Suprapubic skin (tissue), 4 donors: ENCODE measurements around the gene FKBP3. TPM values are rescaled to one million over a fixed set of nuclear protein-coding genes. Genes with fewer than 3 reads are reported as not detected.

Experiments used
- DNase-seq, 2 donors: peaks; one replicate each; pipeline ENCODE4 v3.0.0-alpha.2; 2019; ENCODE audit warnings: low spot score in 2 of 2
- H3K27ac ChIP-seq: fragments of 200-600 bp; sonication (generic); one replicate; pipeline ENCODE4 v1.5.1; 2019
- H3K27me3 ChIP-seq: fragments of 200-600 bp; sonication (generic); one replicate; pipeline ENCODE4 v1.5.1; 2019
- H3K36me3 ChIP-seq: fragments of 200-600 bp; sonication (generic); one replicate; pipeline ENCODE4 v1.5.1; 2019
- H3K4me1 ChIP-seq: fragments of 200-600 bp; sonication (generic); one replicate; pipeline ENCODE4 v1.5.1; 2019
- H3K4me3 ChIP-seq: fragments of 200-600 bp; sonication (generic); one replicate; pipeline ENCODE4 v1.5.1; 2019; ENCODE audit warnings: mild to moderate bottlenecking
- H3K9me3 ChIP-seq: fragments of 200-600 bp; sonication (generic); one replicate; pipeline ENCODE4 v1.5.1; 2019
- CTCF ChIP-seq, 2 donors: fragments of 200-600 bp in 1 of 2; fragments of 450-650 bp in 1 of 2; sonication (generic) in 1 of 2; IDR thresholded peaks; one replicate each; pipeline ENCODE4 v1.5.1; 2016 to 2019; ENCODE audit warnings: antibody characterized with exemption in 2 of 2, mild to moderate bottlenecking in 1 of 2, moderate library complexity in 1 of 2
- EP300 ChIP-seq: sonication (generic); formaldehyde crosslinking; IDR thresholded peaks from one replicate; pipeline ENCODE4 v1.6.1; 2017; ENCODE audit warnings: antibody characterized with exemption
- POLR2A ChIP-seq, 2 donors: fragments of 450-650 bp; IDR thresholded peaks; one replicate each; pipeline ENCODE4 v1.6.1; 2017; ENCODE audit warnings: antibody characterized with exemption in 2 of 2, mild to moderate bottlenecking in 2 of 2, moderate library complexity in 2 of 2
- POLR2AphosphoS5 ChIP-seq, 3 donors: sonication (generic); formaldehyde crosslinking; IDR thresholded peaks; one replicate each; pipeline ENCODE4 v1.6.1; 2017; ENCODE audit warnings: antibody characterized with exemption in 3 of 3
- WGBS: methylation state at CpG from one replicate; pipeline ENCODE4 v1.1.5; 2018; 5-methylcytosine and 5-hydroxymethylcytosine counted together
- total RNA-seq, 4 donors: library from RNA; depleted of rRNA; stranded (reverse); fragments of >200 nt; gene quantifications; one replicate each; pipeline ENCODE4 v1.1.0, GENCODE V29; 2016

FKBP3 gene
- total RNA-seq, 4 donors from 2014 or later, result 19.4 to 47.1 (median 22.0) TPM

- H3K9me3 ChIP-seq, result no peaks in the 10 kb centered on the region
- H3K36me3 ChIP-seq, result no peaks in the 10 kb centered on the region
- peaks cover 22% of the 10 kb centered on the region for H3K4me1 ChIP-seq
- no peak overlapping the region for H3K4me3 ChIP-seq
- TF ChIP-seq POLR2A (IDR thresholded peaks at IDR 0.05) (no peak), CTCF (IDR thresholded peaks at IDR 0.05) (no peak), POLR2AphosphoS5 (IDR thresholded peaks at IDR 0.05) (no peak), EP300 (no peak)
- H3K27ac ChIP-seq, result no peak overlapping the region
- 98% methylated on average over 6 of the region's 6 CpGs for WGBS
- H3K27me3 ChIP-seq, result no peaks in the 10 kb centered on the region
- no peak for DNase-seq
Measured at GRCh38 chr14:45140661-45141187, 6.4 kb upstream of the FKBP3 start.

- Histone ChIP-seq H3K4me1 (peaks cover 45% of the 10 kb centered on the region), H3K27me3 (no peaks in the 10 kb centered on the region), H3K27ac (peak overlapping the region; percentile 81), H3K4me3 (peak overlapping the region; percentile 91), H3K9me3 (no peaks in the 10 kb centered on the region), H3K36me3 (no peaks in the 10 kb centered on the region)
- TF ChIP-seq CTCF (IDR thresholded peaks at IDR 0.05) (no peak), EP300 (no peak), POLR2AphosphoS5 (IDR thresholded peaks at IDR 0.05) (no peak), POLR2A (IDR thresholded peaks at IDR 0.05) (no peak)
- DNase-seq, result no peak
- 0% methylated on average over 3 of the region's 7 CpGs for WGBS
Measured at GRCh38 chr14:45136399-45136798, 2.1 kb upstream of the FKBP3 start.

- Histone ChIP-seq H3K4me1 (peaks cover 45% of the 10 kb centered on the region), H3K27ac (peak within 1 kb of the TSS; percentile 81), H3K36me3 (no peaks in the 10 kb centered on the region), H3K9me3 (no peaks in the 10 kb centered on the region), H3K27me3 (no peaks in the 10 kb centered on the region), H3K4me3 (peak within 1 kb of the TSS; percentile 91)
- DNase-seq, result peak; percentile 96 to 97
- TF ChIP-seq EP300, result no peak
- peak in 2 of 3 donors; percentile 65 to 80 for TF ChIP-seq POLR2AphosphoS5 (IDR thresholded peaks at IDR 0.05)
- TF ChIP-seq CTCF (IDR thresholded peaks at IDR 0.05), result no peak
- WGBS, result 0% methylated on average over 31 of the region's 48 CpGs
Measured at GRCh38 chr14:45135659-45136395, 1.5 kb upstream of the FKBP3 start, which contains the start of gene FANCM. TSS of gene FANCM (plus strand) at chr14:45135930. CDS start at chr14:45136032, 102 bp downstream.

- Histone ChIP-seq H3K27ac (peak overlapping the region; percentile 81), H3K4me3 (peak overlapping the region; percentile 91), H3K27me3 (no peaks in the 10 kb centered on the region), H3K4me1 (peaks cover 45% of the 10 kb centered on the region), H3K9me3 (no peaks in the 10 kb centered on the region), H3K36me3 (no peaks in the 10 kb centered on the region)
- TF ChIP-seq CTCF (IDR thresholded peaks at IDR 0.05) (no peak), POLR2A (IDR thresholded peaks at IDR 0.05) (no peak), EP300 (no peak), POLR2AphosphoS5 (IDR thresholded peaks at IDR 0.05) (no peak)
- no peak for DNase-seq
- WGBS, result under 1% methylated on average over 7 of the region's 7 CpGs
Measured at GRCh38 chr14:45135156-45135555, 875 bp upstream of the FKBP3 start.

- Histone ChIP-seq H3K27ac (peak overlapping the region; percentile 81), H3K4me1 (peaks cover 42% of the 10 kb centered on the region), H3K4me3 (peak overlapping the region; percentile 91), H3K36me3 (no peaks in the 10 kb centered on the region), H3K27me3 (no peaks in the 10 kb centered on the region), H3K9me3 (no peaks in the 10 kb centered on the region)
- TF ChIP-seq EP300, result no peak
- no peak for TF ChIP-seq POLR2A (IDR thresholded peaks at IDR 0.05)
- TF ChIP-seq POLR2AphosphoS5 (IDR thresholded peaks at IDR 0.05), result no peak
- no peak for TF ChIP-seq CTCF (IDR thresholded peaks at IDR 0.05)
- no peak for DNase-seq
- under 1% methylated on average over 9 of the region's 9 CpGs for WGBS
Measured at GRCh38 chr14:45133683-45134050, 614 bp downstream of the FKBP3 start.
